HG03159 (cell line): ENCODE data around the gene CALR3.
"Not testable (repeated sequence)": the region's sequence is repeated elsewhere in the genome, so short reads cannot be mapped to it uniquely, and the experiment has no call there.

ENCODE experiments used
- ATAC-seq: cut with Tn5 transposase; IDR thresholded peaks from one replicate; pipeline ENCODE4 v1.9.1; 2021; ENCODE audit warnings: mild to moderate bottlenecking, moderate library complexity; ENCODE audit not compliant: unreplicated experiment

Gene CALR3, protein sequence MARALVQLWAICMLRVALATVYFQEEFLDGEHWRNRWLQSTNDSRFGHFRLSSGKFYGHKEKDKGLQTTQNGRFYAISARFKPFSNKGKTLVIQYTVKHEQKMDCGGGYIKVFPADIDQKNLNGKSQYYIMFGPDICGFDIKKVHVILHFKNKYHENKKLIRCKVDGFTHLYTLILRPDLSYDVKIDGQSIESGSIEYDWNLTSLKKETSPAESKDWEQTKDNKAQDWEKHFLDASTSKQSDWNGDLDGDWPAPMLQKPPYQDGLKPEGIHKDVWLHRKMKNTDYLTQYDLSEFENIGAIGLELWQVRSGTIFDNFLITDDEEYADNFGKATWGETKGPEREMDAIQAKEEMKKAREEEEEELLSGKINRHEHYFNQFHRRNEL

DNA sequence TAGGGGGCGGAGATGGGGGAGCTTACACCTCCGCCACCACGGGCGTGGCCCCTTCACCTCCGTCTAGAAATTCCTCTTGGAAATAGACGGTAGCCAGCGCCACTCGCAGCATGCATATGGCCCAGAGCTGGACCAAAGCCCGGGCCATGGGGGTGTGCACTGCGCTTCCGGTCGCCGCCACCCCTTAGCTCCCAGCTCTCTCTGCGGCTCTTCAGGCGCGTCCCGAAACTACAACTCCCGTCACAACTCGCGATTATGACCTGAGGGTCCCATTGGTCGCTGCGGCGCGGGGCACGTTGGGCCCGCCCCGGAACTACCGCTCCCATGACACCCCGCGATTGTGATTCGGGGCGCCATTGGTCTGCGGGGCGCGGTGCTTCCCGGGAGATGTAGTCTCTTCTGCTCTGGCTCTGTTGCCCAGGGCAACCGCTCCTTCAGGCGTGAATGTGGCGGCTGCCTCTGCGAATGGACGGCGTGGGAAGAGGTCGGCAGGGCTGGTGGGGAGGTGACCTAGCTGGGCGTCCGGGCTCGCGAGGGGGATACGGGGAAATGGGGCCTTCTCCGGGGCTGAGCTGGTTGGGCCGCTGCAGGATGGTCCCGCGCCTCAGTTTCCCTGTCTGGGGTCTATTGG is at the start of gene CALR3, which contains the start of gene C19orf44:
Gene CALR3 (minus strand): TSS at position 186 of the 631 bp plus-strand sequence. CDS start 38 bp downstream, at position 148.
Gene C19orf44 (plus strand): TSS at position 413 of the 631 bp plus-strand sequence. CDS start 4,399 bp downstream, outside the sequence.
- peak; percentile 96 for ATAC-seq

DNA sequence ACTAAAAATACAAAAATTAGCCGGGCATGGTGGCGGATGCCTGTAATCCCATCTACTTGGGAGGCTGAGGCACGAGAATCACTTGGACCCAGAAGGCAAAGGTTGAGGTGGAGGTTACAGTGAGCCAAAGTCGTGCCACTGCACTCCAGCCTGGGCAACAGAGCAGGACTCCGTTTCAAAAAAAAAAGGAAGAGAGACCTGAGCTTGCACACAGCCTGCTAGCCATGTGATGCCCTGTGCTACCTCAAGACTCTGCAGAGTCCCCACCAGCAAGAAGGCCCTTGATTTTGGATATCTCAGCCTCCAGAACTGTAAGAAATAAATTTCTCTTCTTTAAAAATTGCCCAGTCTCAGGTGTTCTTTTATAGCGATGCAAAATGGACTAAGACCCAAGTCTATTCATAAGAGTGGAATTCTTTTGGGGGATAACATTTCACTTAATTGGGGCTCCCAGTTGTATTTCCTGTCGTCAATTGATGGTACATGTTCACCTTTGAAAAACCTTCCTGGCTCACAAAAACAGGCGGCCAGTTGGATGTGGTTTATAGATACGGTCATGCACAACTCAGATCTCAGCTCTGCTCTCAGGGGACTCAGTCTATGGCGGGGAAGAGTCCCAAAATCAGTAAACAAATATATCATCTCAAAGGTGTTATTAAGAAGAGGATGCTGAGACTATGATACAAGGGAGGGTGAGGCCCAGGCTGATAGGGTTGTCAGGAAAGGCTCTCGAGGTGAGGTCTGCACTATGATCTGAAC is 48.7 kb upstream of the CALR3 start:
- no peak for ATAC-seq

DNA sequence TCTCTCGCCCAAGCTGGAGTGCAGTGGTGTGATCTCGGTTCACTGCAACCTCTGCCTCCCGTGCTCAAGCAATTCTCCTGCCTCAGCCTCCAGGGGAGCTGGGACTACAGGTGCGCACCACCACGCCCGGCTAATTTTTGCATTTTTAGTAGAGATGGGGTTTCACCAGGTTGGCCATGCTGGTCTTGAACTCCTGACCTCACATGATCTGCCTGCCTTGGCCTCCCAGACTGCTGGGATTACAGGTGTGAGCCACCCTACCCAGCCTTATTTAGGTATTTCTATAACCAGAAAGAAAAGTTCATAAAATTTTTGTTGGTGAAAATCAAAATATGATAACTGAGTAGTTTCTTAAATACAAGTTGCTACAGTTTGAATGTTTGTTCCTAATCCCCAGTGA is 47.8 kb upstream of the CALR3 start:
- not testable (repeated sequence) for ATAC-seq

DNA sequence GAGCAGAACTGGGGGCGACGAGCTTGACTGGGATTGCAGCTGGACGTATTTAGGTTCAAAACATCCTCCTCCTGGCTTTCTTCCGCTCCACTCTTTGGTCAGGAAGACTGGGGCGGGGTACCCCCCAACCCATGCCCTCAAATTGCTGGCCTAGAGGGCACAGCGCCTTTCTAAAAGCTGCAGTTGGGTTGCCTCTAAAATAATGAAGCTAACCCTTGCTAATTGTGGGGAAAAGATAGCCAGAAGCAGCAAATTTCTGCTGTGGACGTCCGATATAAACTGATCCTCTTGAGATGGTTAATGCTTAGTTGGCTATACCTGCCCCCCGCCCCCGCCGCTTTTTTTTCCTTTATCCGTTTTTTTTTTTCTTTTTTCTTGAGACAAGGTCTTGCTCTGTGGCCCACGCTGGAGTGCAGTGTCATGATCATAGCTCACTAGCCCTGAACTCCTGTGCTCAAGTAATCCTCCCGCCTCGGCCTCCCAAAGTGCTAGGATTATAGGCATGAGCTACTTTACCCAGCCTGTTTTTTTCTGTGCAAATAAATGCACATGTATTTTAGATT is 47.0 kb upstream of the CALR3 start:
- ATAC-seq, result no peak

DNA sequence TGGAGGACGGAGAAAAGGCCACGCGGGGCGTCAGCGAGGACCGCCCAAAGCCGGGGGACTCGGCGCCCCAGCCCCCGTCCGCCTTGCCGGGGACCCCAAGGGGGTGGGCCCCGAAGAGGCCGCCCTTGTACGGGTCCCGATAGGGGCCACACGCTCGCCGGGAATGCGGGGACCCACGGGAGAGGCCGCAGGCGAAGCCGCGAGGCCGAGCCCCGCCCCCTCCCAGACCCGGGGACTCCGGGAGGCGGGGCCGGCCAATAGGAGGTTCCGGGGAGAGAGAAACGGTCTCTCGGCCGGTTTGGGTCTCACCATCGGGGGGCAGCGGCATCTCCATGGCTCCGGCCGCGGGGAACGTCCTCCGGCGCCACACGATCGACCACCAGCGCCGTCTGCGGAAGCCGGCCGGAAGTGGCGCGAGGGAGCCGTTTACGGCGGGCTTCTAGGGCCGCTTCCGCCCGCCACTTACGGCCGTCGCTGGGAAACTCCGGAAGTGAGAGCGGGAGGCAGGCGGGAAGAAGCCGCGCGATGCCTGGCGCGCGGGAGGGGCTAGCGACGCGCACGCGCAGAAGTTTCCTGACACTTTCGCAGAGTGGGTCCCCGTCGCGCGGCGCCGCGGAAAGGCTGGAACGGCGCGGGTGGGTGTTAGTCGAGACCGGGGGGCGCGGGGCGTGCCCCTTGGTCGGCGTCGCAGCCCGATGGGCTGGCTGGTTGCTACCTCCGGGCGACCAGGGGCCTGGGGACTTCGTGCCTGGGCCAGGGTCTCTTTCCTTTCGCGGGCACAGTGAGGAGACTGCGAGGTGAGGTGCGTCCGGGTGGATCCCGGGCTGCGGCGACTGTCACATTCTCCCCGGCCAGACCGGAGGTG is 46.3 kb upstream of the CALR3 start, which contains the start of gene CHERP:
Gene CHERP (minus strand): TSS at position 393 of the 865 bp plus-strand sequence. CDS start 59 bp downstream, at position 334.
- ATAC-seq, result peak; percentile 71

DNA sequence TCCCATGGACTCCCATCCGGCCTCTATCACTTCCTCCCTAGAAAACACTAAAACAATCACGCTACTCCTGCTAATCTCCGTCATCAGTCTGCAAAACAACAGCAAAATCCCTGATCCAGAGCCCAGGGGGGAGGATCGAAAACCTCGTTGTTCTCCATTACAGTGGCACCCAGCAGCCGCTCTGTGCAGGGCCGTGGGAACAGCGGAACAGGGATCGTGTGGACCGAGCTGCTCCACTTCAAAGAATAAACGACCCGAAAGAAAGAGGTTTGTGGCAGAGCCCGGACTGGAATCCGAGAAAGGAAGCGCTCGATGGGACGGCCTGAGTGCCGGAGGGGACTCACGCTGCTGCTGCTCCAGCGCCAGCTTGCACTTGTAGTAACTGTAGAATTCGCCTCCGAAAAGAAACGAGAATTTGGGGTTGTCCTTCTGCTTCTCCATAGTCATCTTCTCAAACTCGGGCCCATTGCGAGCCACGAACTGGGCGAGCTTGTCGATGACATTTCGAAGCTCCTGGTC is 45.6 kb upstream of the CALR3 start:
- ATAC-seq, result no peak

DNA sequence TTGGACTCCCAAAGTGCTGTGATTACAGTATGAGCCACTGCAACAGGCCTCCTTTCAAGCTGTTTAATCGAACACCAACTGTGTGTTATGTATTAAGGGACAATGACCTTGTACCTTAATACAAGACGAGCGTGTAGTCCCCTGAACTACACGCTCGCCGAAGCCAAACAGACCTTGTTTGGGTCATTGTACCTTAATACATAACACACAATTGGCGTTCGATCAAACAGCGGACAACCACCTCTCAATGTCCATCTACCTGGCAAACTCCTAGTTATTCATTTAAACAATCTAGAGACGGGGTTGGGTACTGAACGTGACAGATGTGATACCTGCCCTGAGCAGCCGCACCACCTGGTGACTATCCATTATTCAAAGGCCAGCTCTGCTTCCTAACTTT is 45.0 kb upstream of the CALR3 start:
- no peak for ATAC-seq

DNA sequence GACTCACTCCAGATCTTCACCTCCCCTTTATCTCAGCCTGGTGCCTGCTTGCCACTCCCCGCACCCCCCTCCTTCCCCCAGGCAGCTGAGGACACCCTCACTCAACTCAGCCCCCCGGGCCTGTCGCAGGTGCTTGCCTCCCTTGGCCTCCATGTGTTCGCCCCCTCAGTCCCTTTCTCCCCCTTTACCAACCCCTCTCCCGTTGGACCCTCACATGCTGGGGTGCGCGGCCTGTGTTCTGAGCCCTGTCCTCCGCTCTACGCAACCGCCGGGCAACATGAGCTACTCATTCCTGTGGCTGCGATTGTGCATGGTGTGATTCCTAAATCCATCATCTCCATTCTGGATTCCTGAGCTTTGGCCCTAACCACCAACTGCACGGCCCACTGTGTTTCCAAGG is 41.1 kb upstream of the CALR3 start:
- ATAC-seq, result no peak

DNA sequence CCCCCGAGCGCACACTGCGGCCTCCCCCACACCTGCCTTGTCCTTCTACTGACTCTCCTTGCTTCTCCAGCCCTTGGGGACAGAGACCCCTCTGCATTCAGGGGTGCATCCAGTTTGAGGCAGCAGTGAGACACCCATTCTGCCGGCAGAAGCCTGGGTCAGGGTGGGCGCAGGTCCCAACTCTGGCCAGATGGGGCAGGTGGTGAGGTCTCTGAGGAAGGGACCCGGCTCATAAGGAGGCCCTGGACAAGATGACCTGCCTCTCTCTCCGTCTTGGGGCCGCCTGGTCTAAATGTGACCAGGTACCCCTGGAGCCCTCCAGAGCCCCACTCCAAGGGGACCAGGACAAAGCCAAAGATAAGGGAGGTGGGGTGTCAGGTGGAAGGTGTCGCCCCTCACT is 40.2 kb upstream of the CALR3 start:
- no peak for ATAC-seq

DNA sequence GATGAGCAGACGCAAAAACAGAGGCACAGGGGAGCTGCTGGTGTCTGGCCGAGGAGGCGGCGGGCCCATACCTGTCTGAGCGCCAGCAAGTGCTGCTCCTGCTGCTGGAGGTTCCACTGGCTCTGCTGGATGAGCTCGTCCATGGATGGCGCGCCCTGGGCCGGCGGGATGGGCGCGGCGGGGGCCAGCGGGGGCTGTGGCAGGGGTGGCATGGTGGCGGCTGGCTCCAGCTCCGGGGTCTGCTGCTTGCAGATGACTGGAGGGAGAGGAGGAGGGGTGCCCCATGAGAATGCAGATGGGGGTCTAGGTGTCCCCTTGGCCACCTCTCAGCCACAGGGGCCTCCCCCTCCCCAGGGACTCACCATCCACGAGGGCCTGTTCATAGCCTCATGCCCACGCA is 39.4 kb upstream of the CALR3 start:
- ATAC-seq, result no peak

DNA sequence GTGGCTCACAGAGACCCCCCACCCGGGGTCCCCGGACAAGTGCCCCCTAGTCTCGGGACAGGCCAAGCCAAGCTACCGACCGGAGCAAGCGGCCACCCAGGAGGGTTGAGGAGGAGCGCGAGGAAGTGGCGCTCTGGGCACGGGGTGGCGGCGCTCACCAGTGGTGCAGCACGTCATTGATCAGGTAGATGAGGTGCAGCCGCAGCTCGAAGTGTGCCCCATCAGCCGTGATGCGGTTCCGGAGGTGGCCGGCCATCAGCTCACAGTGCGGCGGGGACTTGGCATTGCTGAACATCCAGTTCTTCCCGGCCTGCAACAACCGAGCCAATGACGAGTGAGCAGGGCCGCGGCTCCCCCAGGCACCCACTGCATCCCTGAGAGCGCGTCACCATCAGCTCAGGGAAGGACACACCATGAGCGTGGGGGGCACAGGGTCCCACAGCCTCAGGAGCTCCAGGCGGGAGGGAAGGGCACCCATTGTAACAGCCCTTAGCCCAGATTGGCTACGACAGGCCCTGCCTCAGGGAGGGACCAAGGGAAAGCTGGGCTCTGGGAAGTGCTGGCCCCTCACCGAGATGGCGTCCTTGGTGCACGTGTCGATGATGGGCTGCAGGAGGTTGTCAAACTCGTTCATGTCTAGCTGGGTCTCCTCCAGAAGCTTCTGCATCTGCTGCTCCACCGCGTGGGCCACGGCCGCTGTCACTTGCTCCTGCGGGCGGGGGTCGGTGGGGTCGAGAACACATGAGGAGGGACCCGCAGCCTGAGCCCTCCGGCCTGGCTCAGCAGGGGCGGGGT is 36.7 kb upstream of the CALR3 start:
- no peak for ATAC-seq

DNA sequence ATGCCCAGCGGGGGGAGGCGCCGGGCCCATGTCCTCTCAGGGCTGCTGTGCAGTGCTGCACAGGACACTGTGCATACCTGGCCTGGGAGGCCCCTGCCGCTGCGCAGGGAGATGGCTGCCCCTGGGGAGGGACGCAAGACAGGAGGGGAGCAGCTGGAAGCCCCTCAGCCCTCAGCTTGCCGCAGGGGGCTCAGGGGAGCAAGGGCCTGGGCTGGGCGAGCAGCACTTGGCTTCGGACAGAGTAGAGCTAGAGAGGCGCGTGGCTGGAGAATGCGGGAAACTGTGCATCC is 35.4 kb upstream of the CALR3 start:
- ATAC-seq, result no peak

DNA sequence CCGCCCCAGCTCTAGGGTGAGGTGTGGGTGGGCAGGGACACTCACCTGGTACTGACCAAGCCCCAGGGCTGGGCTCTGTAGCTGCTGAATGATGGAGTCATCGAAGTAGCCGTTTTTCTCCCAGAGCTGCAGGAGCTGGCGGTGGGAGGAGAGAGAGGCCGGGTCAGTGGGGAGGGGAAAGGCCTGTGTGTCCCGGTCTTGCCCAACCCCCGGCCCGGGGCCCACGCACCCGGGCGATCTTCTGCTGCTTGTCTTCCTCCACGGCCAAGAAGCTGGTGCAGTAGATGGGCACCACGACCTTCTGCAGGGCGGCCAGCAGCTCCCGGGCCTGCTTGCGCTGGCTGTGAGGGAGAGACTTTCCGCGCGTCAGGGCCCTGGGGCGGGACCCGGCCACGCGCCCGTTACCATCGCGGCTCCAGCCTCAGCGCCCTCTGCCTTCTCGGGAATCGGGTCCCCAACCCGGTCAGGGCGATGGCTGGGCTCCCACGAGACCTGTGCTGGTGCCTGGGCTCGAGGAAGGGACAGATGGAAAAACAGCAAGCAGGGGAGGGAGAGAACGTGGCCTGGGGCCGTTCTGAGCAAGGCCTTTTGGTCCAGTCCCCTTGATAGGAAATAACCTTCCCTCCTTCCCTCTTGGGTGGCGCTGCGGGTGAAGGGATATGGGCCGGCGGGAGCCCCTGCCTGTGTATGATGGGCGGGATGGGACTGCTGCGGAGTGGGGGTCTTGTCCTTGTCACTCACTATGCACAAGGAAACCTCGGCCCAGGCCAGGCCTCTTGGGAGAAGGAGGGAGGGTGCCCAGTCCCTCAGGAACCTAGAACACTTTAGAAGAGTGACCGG is 34.8 kb upstream of the CALR3 start:
- no peak for ATAC-seq

DNA sequence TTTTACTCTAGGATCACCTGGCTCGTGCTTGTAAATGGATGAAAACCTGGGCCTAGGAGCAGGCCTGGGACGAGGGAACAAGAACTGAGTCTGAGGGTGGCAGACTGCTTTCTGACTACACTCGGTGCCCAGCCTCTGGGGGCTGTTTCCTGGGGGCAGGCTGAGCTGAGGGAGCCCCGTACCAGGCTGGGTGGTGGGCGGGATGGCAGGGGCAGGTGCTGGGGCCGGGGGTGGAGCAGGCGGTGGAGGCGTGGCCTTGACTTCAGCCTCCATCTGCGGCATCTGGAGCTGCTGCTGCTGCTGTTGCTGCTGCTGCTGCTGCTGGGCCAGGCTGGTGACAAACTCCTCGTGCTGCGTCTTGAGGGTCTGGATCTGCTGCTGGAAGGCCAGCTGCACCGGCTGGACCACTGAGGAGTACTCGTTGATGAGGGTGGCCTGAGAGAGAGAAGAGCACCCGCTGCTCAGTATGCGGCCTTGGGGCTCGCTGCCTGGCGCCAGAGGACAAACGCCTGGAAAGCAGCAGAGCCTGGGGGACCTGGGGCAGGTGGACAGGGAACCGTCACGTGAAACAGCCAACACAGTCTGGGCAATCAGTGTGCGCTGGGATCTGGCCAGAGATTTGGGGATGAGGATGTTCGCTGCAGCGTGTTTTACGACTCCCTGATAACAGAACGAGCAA is 33.6 kb upstream of the CALR3 start:
- ATAC-seq, result no peak

DNA sequence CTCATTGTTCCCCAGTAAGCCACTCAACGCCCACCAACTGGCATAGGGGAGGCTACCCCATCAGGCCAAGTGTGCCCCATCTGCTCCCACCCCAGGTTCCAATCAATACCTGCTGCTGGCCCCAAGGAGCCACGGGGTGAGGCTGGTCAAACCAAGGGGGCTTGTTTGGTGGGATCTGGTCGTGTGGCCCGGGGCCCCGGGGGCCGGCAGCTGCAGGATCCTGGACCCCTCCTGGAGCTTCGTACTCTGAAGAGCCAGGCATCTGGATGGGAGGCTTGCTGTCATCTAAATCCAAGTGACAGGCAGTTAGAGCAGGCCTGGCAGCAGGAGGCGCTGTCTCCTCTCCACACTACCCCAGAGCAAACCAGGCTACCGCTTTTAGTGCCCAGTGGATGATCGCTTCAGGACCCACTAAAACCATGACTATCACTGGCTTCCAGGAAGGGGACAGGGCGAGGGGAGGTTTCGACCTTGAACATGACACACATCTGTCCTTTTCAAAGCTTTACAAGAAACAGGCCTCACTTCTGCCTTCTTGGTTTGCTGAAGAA is 32.1 kb upstream of the CALR3 start:
- ATAC-seq, result no peak

DNA sequence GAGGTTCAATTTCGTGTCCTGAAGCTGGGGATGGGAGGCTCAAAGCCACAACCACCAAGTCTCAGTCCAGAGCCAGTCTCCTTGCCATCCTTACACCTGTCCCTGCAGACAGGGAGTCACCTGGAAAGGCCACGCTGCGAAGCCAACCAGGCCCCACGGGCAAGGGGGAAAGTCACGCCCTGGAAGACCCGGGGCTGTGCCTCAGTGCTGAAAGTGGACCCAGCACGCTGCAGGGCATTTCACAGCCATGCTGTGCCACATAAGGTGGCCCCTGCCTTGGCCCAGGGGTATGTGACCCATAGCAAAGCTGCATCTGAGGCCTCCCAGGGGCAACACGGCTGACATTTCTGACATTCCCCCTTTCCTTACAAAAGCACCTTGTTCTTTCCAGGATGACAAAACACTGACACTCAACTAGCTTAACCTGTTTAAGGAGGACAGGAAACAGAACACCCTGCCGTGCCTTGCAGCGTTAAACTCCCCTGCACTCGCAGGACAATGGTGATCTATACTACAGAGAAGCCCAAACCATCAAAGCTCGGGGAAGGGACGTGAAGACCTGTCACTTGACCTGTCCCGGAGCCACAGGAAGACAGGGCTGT is 31.5 kb upstream of the CALR3 start:
- no peak for ATAC-seq

DNA sequence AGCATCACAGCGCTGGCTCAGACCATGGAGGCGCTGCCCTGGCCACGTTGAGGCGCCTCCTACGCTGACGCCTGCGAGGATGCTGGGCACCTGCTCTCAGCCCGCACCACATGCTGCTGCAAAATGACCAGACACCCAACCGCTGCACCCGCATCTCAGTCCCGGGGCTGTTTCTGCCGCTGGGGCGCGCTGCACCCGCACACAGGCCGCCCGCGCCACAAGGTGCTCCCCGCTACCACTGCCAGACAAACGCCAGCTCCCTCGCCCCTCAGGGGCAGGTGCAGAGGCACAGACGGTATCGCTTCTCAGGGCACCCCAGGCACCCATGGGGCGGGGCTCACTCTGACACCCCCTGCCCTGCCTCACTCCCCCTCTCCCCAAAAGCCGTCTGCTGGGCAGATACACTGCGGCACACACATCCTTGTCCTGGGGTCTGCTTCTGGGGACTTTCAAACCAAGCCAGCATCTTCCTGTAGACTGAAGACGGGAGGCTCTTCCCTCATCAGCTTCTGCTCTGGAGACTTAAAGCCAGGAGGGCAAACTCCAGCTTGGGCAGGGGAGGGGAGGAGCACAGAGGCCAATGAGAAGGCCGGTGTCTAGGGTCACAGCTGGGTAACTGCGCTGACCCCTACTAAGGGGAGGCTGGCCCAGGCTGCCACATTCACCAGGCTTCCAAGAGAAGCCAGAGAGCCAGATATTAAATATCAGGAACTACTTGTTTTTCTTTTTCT is 29.9 kb upstream of the CALR3 start:
- ATAC-seq, result no peak
